GM12865 (cell line): ENCODE measurements around the gene NUDT3.
"Not testable (repeated sequence)": the region's sequence is repeated elsewhere in the genome, so short reads cannot be mapped to it uniquely, and the experiment has no call there.

ENCODE experiments used
- DNase-seq: peaks from one replicate; pipeline ENCODE4 v3.0.0; 2010; ENCODE audit warnings: low read depth
- H3K4me3 ChIP-seq: 2 replicates; pipeline ENCODE4 v1.5.1; 2011; ENCODE audit warnings: mild to moderate bottlenecking, low read depth, low read length, control low read depth
- TF ChIP-seq, protein P1 (sequence below): IDR thresholded peaks from 2 replicates; pipeline ENCODE4 v1.5.1; 2011; ENCODE audit warnings: low read length, control low read depth, low read depth, inconsistent platforms; ENCODE audit not compliant: insufficient read depth; ENCODE audit errors: missing control alignments

The NUDT3 gene

DNA sequence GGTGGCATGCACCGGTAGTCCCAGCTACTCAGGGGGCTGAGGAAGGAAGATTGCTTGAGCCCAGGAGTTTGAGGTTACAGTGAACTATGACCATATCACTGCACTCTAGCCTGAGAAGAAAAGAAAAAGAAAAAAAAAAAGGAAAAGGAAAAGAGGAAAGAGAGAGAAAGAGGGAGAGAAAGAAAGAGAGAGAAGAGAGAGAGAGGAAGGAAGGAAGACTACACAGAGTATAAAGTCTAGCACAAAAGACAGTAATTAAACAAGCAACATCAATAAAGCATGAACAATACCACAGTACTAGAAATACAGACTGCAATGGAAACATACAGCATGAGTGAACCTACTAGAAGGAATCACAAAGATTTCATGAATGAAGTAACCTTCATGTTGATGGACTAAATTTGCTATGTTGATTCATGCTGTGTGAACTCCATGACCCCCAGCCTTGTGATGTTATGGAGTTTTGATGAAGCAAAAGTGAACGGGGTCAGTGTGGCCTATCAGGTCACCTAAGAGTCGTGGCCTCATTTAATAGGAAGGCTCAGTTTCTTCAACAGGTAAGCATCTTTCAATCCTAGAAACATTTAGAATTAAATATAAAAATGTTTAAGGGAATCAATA is 57.6 kb downstream of the NUDT3 start:
- H3K4me3 ChIP-seq, result no peak overlapping the region
- TF ChIP-seq, protein P1, sequence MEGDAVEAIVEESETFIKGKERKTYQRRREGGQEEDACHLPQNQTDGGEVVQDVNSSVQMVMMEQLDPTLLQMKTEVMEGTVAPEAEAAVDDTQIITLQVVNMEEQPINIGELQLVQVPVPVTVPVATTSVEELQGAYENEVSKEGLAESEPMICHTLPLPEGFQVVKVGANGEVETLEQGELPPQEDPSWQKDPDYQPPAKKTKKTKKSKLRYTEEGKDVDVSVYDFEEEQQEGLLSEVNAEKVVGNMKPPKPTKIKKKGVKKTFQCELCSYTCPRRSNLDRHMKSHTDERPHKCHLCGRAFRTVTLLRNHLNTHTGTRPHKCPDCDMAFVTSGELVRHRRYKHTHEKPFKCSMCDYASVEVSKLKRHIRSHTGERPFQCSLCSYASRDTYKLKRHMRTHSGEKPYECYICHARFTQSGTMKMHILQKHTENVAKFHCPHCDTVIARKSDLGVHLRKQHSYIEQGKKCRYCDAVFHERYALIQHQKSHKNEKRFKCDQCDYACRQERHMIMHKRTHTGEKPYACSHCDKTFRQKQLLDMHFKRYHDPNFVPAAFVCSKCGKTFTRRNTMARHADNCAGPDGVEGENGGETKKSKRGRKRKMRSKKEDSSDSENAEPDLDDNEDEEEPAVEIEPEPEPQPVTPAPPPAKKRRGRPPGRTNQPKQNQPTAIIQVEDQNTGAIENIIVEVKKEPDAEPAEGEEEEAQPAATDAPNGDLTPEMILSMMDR, result no peak
- DNase-seq, result no peak

DNA sequence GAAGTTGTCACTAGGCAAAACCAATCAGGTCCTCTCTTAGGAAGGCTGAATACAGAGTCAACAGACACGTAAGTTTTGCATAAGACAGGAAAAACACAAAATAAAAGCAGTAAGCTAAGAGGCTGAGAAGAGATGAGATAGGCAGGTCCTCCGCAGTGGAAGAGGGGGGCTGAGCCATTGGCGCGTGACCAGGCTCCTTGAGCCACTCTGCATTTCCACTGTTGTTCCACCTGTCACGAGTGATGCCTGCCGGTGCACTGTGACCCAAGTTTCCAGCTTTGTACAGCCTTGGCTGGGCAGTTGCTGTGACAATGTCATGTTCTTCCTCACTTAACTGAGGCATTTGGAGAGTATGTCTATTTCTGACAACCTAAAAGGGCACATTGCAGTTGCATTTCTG is 58.6 kb downstream of the NUDT3 start:
- TF ChIP-seq, protein P1, result no peak
- H3K4me3 ChIP-seq, result no peak overlapping the region
- DNase-seq, result no peak

DNA sequence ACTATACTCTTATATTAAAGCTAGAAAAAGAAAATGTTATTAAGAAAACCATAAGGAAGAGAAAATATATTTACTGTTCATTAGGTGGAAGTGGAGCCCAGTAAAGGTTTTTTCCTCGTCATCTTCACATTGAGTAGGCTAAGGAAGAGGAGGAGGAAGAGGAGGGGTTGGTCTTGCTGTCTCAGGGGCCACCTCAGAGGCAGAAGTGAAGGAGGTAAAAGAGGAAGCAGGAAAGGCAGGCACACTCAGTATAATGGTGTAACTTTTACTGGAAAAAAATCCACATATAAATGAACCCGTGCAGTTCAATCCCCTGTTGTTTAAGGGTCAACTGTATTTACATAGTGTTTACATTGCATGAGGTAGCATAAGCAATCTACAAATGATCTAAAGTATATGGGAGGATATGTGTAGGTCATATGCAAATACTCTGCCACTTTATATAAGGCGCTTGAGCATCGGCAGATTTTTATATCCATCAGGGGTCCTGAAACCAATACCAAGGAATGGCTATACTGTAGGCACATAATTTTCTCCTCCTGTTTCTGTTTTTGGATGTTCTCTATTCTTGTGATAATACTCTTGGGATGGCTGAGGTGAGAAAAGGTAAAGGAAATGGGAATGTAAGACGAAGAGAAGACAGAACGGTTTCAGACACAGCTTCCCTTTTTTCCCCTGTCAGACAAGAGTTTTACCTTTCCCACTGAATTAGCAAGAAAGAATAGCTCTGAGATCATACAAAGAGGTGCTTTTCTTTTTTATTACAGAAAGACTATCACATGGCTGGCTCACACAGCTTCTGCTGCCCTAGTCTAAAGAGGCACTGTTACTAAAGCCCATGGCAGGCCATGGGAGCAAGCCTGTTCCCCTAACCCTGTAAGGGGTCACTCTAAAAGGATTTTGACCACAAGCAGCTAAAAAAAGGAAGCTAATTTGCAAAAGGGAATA is 59.9 kb downstream of the NUDT3 start:
- H3K4me3 ChIP-seq, result no peak overlapping the region
- TF ChIP-seq, protein P1, result no peak
- no peak for DNase-seq

DNA sequence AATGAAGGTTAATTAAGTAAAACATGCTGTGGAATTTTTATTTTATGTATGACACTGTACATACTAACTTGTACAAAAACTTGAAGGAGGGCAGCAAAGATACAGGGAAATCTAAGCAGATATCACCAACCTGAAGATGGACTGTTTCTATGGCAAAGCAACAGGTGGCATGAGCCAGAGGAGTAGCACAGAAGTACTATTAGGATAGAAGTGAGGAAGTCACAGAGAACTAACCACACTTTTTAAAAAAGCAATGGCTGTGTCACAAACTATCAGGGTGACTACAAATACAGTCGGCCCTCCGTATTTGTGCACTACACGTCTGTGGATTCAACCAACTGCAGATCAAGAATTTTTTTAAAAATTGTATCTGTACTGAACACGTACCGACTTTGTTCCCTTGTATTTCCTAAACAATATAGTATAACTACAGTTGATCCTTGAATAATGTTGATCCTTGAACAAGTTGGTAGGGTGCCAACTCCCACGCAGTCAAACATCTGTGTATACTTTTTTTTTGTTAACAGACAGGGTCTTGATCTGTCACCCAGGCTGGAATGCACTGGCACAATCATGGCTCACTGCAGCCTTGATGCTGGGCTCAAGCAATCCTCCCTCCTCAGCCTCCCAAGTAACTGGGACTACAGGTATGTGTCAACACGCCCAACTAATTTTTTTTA is 61.0 kb downstream of the NUDT3 start:
- no peak overlapping the region for H3K4me3 ChIP-seq
- no peak for DNase-seq
- TF ChIP-seq, protein P1, result no peak

GRCh38 chr6:34329814-34330213 is 62.7 kb downstream of the NUDT3 start:
- DNase-seq, result not testable (repeated sequence)

GRCh38 chr6:34328969-34329368 is 63.5 kb downstream of the NUDT3 start:
- no peak for DNase-seq
- TF ChIP-seq, protein P1, result no peak
- no peak overlapping the region for H3K4me3 ChIP-seq

More at GRCh38 chr6:34329814-34330213, 62.7 kb downstream of the NUDT3 start:
- H3K4me3 ChIP-seq, result not testable (repeated sequence)

GRCh38 chr6:34327313-34328205 is 64.9 kb downstream of the NUDT3 start:
- not testable (repeated sequence) for DNase-seq, H3K4me3 ChIP-seq
